ENCODE measurements around the gene GNAI2.
A peak's percentile ranks its signal among the peaks of the same experiment; 100 is the strongest.
"Not testable (repeated sequence)": the region's sequence is repeated elsewhere in the genome, so short reads cannot be mapped to it uniquely, and the experiment has no call there.

Gene GNAI2

DNA sequence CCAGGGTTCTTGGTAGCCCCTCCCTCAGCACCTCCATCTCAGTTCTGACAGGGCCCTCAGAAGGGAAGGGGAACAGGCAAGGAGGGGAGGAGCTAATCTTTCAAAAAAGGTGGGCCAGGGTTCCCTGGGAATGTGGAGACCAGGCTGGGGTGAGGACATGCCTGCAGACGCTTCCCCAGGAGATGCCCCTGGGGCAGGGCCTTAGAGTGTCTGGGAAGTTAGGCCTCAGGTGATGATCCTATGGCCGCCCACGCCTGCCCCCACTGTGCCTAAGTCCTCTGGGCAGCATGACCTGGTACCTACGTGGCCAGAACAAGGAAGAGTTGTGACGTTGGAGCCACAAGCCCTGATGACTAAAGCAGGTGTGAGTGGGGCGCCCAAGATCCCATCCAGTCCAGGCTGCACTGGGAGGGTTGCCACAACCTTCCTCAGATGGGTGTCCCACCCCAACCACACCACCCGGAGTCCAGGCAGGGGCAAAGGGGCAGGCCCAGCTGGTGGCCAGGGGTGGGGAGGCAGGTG is 29.0 kb downstream of the GNAI2 start:
- DNase-seq (ENCODE audit: insufficient read length, low spot score) = no peak
- TF ChIP-seq POLR2A (IDR thresholded peaks at IDR 0.05; ENCODE audit: low read depth, low read length) = no peak
- no peak for FAIRE-seq

DNA sequence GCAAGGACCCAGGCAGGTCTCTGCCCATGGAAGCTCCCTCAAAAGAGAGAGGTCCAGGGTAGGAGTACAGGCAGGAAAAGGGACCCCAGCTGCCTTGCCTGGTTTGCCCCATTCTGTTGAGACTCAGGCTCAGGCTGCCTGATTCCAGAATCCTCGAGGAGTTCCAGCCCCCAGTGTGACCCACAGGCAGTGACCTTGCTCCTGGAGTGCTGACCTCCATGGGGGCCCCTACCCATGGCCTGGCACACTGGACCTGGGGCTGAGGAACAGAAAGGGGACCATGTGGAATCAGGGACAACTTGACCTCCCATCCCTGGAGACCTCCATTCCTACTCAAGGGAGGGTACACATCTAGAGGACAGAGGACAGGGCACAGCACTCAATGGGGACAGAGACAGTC is 29.6 kb downstream of the GNAI2 start:
- FAIRE-seq = no peak
- no peak for DNase-seq (ENCODE audit: insufficient read length, low spot score)
- TF ChIP-seq POLR2A (IDR thresholded peaks at IDR 0.05; ENCODE audit: low read depth, low read length) = no peak

DNA sequence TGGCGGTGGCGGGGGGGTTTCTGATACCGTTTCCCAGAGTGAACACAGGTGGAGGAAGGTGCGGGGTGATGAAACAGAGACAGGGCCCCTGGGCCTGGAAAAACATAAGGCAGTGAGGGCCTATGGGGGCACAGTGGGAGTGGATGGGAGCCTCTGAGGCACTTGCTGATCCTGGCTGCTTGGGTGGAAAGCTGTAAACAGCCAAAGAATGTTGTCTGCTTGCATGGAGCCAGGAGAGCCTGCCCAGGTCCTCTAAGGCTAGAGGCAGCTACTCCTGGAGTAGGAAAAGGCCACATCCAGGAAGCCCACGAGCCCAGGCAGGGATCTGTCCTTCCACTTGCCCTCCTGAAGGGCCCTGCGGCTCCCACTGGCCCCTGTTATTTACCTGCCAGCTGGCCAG is 30.0 kb downstream of the GNAI2 start:
- FAIRE-seq (no peak), DNase-seq (ENCODE audit: insufficient read length, low spot score) (no peak)
- no peak for TF ChIP-seq POLR2A (IDR thresholded peaks at IDR 0.05; ENCODE audit: low read depth, low read length)

DNA sequence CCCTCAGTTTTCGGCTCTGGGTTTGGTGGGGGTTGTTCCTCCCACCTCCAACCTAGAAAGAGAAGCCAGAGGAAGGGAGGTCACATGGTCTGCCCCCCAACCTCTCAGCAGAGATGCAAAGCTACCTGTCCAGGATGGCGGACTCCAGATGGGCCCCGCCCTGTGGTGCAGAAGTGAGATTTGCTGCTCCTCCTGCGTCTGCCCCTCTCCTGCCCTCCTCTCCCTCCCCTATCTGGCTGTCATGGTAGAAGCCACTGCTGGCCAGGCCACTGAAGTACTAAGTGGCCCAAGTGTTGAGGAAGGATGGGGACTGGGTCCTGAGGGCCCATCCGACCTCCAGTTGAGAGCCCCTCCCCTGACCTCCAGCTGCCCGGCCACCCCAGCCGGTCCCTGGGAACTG is 30.8 kb downstream of the GNAI2 start:
- DNase-seq (ENCODE audit: insufficient read length, low spot score) (no peak), FAIRE-seq (no peak)
- TF ChIP-seq POLR2A (IDR thresholded peaks at IDR 0.05; ENCODE audit: low read depth, low read length) = no peak

- no peak for DNase-seq (ENCODE audit: insufficient read length, low spot score)
- 0 out of 2 replicates have a peak, but pooled peaks have one; percentile 10 for TF ChIP-seq POLR2A (IDR thresholded peaks at IDR 0.05; ENCODE audit: low read depth, low read length)
- no peak for FAIRE-seq
Measured at GRCh38 chr3:50267280-50267913, 31.4 kb downstream of the GNAI2 start.

- no peak for TF ChIP-seq POLR2A (IDR thresholded peaks at IDR 0.05; ENCODE audit: low read depth, low read length)
- no peak for FAIRE-seq
Measured at GRCh38 chr3:50268276-50268675, 32.3 kb downstream of the GNAI2 start.

GRCh38 chr3:50268703-50269451 is 32.9 kb downstream of the GNAI2 start, which contains the start of gene SEMA3B:
SEMA3B (plus strand) TSS chr3:50269147; CDS start chr3:50269241, 94 bp downstream.
- DNase-seq (ENCODE audit: insufficient read length, low spot score) (peak; percentile 91), FAIRE-seq (no peak)
- TF ChIP-seq POLR2A (IDR thresholded peaks at IDR 0.05; ENCODE audit: low read depth, low read length) = no peak

More at GRCh38 chr3:50268276-50268675, 32.3 kb downstream of the GNAI2 start:
- DNase-seq (ENCODE audit: insufficient read length, low spot score) = no peak

DNA sequence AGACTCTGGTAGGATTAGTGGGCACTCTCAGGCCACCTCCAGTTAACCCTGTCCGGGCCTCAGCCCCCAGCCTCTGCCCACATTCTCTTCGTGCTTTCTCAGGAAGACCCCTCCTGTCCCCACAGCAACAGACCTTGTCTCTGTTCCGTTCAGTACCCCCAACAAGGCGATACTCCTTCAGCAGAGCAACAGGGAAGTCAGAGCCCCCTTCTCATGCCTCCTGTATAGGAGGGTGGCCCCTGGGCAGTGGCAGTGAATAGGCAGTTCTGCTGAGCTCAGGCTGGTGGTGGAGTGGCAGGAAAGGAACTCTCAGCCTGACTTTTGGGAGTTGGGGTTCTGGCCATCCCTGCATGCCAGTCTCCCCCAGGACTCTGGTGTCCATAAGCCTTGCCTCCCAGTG is 33.5 kb downstream of the GNAI2 start:
- TF ChIP-seq POLR2A (IDR thresholded peaks at IDR 0.05; ENCODE audit: low read depth, low read length) = no peak
- DNase-seq (ENCODE audit: insufficient read length, low spot score) = no peak
- no peak for FAIRE-seq

DNA sequence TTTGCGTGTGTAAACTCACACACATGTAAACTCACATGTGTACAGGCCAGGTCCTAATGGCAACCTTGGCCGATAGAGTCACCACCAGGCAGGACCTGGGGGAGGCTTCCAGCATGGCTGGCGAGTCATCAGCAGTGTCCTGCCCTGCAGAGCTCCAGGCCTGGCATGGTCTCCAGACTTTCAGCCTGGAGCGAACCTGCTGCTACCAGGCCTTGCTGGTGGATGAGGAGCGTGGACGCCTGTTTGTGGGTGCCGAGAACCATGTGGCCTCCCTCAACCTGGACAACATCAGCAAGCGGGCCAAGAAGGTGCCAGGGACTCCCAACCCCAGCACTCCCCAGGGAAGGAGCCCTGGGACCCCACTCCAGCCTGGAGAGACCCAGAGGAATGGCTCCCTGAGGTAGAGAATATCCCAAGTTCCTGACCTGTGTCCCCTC is 34.0 kb downstream of the GNAI2 start:
- peak; percentile 90 for DNase-seq (ENCODE audit: insufficient read length, low spot score)
- FAIRE-seq = peak; percentile 71
- TF ChIP-seq POLR2A (IDR thresholded peaks at IDR 0.05; ENCODE audit: low read depth, low read length) = no peak

- DNase-seq (ENCODE audit: insufficient read length, low spot score) (no peak), FAIRE-seq (no peak)
- no peak for TF ChIP-seq POLR2A (IDR thresholded peaks at IDR 0.05; ENCODE audit: low read depth, low read length)
Measured at GRCh38 chr3:50270422-50271224, 34.6 kb downstream of the GNAI2 start.

GRCh38 chr3:50271314-50271936 is 35.4 kb downstream of the GNAI2 start:
- DNase-seq (ENCODE audit: insufficient read length, low spot score) (no peak), FAIRE-seq (no peak)
- TF ChIP-seq POLR2A (IDR thresholded peaks at IDR 0.05; ENCODE audit: low read depth, low read length) = no peak

GRCh38 chr3:50272538-50272910 is 36.5 kb downstream of the GNAI2 start:
- not testable (repeated sequence) for FAIRE-seq; DNase-seq (ENCODE audit: insufficient read length, low spot score)

- TF ChIP-seq POLR2A (IDR thresholded peaks at IDR 0.05; ENCODE audit: low read depth, low read length) = no peak
- FAIRE-seq = no peak
- DNase-seq (ENCODE audit: insufficient read length, low spot score) = peak; percentile 94
Measured at GRCh38 chr3:50272911-50273688, 37.1 kb downstream of the GNAI2 start.

Data from H54 (cell line).